WERI-Rb-1 (cell line): Measurements from ENCODE around the gene PHF12.

Experiments
- DNase-seq: peaks from one replicate; pipeline ENCODE4 v3.0.0-alpha.2; 2020
- H3K27ac ChIP-seq: fragments of 250-450 bp; sonication (Bioruptor Pico); 2 replicates; pipeline ENCODE4 v1.5.1; 2020; ENCODE audit warnings: mild to moderate bottlenecking, moderate library complexity
- H3K27me3 ChIP-seq: fragments of 250-450 bp; sonication (Bioruptor Pico); 2 replicates; pipeline ENCODE4 v1.5.1; 2021; ENCODE audit warnings: mild to moderate bottlenecking, low read depth, moderate library complexity; ENCODE audit not compliant: insufficient read depth, severe bottlenecking
- H3K36me3 ChIP-seq: fragments of 250-450 bp; sonication (Bioruptor Pico); 2 replicates; pipeline ENCODE4 v1.5.1; 2020; ENCODE audit warnings: mild to moderate bottlenecking, moderate library complexity
- H3K4me3 ChIP-seq: 2 replicates; pipeline ENCODE4 v1.5.1; 2011; ENCODE audit warnings: low read depth, mild to moderate bottlenecking, control low read depth, low read length
- H3K9me3 ChIP-seq: fragments of 250-450 bp; sonication (Bioruptor Pico); 2 replicates; pipeline ENCODE4 v1.5.1; 2021; ENCODE audit warnings: mild to moderate bottlenecking, moderate library complexity; ENCODE audit not compliant: severe bottlenecking
- CTCF ChIP-seq: IDR thresholded peaks from 2 replicates; pipeline ENCODE4 v1.5.1; 2011; ENCODE audit warnings: low read depth, mild to moderate bottlenecking, control low read depth, inconsistent platforms, low read length

The PHF12 gene

GRCh38 chr17:28988475-28988874 is 37.2 kb upstream of the PHF12 start:
- H3K27me3 ChIP-seq = no peaks in the 10 kb centered on the region
- no peak overlapping the region for H3K4me3 ChIP-seq
- DNase-seq = no peak
- H3K27ac ChIP-seq = no peak overlapping the region
- peaks cover 14% of the 10 kb centered on the region for H3K36me3 ChIP-seq
- no peak for TF ChIP-seq CTCF
- H3K9me3 ChIP-seq = no peaks in the 10 kb centered on the region

- DNase-seq = no peak
- peaks cover 16% of the 10 kb centered on the region for H3K36me3 ChIP-seq
- peak overlapping the region; percentile 76 for H3K27ac ChIP-seq
- H3K4me3 ChIP-seq = no peak overlapping the region
- no peaks in the 10 kb centered on the region for H3K27me3 ChIP-seq
- TF ChIP-seq CTCF = no peak
- no peaks in the 10 kb centered on the region for H3K9me3 ChIP-seq
Observed at GRCh38 chr17:28986714-28987655, 35.7 kb upstream of the PHF12 start.

- peak overlapping the region; percentile 76 for H3K27ac ChIP-seq
Observed at GRCh38 chr17:28985950-28986713, 34.8 kb upstream of the PHF12 start.

GRCh38 chr17:28983286-28984230 is 32.2 kb upstream of the PHF12 start:
- peak; percentile 89 for DNase-seq
- Histone ChIP-seq H3K27me3 (no peaks in the 10 kb centered on the region), H3K27ac (peak overlapping the region; percentile 76), H3K36me3 (peaks cover 20% of the 10 kb centered on the region), H3K9me3 (no peaks in the 10 kb centered on the region), H3K4me3 (no peak overlapping the region)
- peak; percentile 46; the same call in 1 of the 2 replicates for TF ChIP-seq CTCF

More at GRCh38 chr17:28985950-28986713, 34.8 kb upstream of the PHF12 start:
- H3K36me3 ChIP-seq = peaks cover 16% of the 10 kb centered on the region
- H3K9me3 ChIP-seq = no peaks in the 10 kb centered on the region
- H3K4me3 ChIP-seq = no peak overlapping the region; the same call in 1 of the 2 replicates
- TF ChIP-seq CTCF = no peak
- no peaks in the 10 kb centered on the region for H3K27me3 ChIP-seq
- peak; percentile 82 for DNase-seq

DNA sequence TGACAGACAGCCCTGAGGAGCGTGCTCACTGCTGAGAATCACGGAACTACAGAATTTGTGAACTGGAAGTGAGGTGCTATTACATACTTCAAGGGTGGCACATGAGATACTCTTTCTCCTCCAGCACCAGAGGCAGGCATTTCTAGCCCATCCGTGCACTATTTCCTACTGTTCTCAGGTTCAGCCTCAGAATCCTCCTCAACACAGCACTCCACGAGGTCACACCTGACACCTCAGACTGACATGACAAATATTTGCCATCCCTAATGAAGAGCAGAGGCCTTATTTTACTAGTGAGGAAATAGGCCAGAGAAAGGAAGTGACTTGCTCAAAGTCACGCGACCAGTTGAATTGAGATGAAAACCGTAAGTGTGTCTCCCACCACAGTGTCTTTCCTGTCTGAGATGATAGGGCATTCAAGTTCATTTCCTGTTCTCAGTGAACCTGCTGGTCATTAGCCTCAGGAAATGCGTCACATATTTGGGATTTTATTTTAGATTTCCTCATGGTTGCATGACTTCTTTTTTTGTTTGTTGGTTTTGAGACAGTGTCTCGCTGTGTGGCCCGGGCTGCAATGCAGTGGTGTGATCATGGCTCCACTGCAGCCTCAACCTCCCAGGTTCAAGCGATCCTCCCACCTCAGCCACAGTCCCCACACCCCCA is 30.9 kb upstream of the PHF12 start:
- Histone ChIP-seq H3K27me3 (no peaks in the 10 kb centered on the region), H3K4me3 (no peak overlapping the region), H3K9me3 (no peaks in the 10 kb centered on the region), H3K36me3 (peaks cover 20% of the 10 kb centered on the region), H3K27ac (no peak overlapping the region; the same call in 1 of the 2 replicates)
- no peak for TF ChIP-seq CTCF
- DNase-seq = no peak
